DMS53 (cell line): ENCODE data around the gene B4GALT5.
"Not testable (repeated sequence)": the region's sequence is repeated elsewhere in the genome, so short reads cannot be mapped to it uniquely, and the experiment has no call there.

ENCODE experiments used
- DNase-seq: peaks from one replicate; lab custom pipeline; 2025; lab: John Stamatoyannopoulos, UW

Gene B4GALT5, protein sequence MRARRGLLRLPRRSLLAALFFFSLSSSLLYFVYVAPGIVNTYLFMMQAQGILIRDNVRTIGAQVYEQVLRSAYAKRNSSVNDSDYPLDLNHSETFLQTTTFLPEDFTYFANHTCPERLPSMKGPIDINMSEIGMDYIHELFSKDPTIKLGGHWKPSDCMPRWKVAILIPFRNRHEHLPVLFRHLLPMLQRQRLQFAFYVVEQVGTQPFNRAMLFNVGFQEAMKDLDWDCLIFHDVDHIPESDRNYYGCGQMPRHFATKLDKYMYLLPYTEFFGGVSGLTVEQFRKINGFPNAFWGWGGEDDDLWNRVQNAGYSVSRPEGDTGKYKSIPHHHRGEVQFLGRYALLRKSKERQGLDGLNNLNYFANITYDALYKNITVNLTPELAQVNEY

DNA sequence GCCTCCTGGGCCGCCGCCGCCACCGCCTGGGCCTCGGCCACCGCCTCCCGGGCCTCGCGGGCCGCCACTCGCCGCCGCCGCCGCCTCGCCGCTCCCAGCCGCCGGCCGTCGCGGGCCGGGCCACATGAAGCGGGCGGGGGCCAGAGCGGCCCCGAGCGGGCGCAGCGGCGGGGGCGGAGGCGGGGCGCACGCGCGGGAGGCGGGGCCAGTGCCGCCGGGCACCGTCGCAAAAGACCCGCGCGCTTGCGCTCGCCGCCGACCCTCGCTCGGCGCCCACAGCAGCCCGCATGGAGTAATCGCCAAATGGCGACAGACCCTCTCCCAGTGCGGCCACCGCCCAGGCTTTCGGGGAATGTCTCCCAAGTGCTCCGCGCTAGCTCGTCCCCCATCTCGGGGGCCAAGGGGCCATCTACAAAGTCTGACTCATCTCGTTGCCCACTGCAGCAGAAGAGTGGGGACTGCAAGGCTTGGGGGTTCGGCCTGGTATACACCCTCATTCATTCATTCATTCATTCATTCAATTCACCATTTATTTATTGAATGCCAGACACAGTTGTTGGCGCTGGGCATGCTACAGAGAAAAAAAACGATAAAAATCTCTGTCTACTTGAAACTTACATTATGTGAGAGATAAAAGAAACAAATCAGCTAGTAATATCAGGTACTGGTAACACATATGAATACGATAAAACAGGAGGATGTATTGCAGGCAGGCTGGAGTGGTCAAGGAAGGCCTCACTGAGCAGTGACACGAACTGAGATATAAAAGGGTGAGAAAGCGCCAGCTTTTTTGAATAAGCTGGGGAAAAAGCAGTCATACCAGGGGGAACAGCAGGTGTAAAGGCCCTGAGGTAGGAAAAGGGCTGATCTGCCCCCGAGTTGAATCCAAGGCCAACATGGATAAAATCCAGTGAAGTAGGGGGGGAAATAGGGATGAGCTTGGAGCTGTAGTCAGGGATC, at the start of gene B4GALT5:
B4GALT5 (minus strand) TSS at position 126 of the 960 bp plus-strand sequence. CDS start 188 bp downstream, outside the sequence.
- DNase-seq, result peak; percentile 89

DNA sequence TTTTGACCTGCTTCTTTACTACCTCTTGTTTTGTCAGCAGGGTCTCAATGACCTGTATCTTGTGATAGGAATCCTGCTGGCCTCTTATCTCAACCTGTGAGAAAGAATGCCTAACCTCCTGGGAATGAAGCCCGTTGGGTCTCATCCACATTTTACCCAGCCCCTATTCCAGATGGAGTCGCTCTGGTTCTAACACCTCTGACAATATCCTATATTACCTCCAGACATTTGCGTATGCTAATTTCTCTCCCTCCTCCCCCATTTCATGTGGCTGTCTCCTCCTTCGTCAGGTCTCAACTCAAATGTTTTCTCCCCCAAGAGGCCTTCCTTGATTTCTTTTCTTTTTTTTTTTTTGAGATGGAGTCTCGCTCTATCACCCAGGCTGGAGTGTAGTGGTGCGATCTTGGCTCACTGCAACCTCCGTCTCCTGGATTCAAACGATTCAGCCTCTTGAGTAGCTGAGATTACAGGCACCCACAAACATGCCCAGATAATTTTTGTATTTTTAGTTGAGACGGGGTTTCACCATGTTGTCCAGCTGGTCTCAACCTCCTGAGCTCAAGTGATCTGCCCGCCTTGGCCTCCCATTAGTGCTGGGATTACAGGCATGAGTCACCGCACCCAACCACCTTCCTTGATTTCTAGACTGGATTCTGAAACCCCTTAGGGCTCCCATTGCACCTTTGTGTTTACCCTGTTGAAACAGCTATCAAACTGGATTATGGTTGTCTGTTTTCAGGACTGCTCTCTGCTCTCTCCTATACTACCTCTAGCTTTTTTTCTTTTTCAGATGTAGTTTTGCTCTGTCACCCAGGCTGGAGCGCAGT, 49.5 kb upstream of the B4GALT5 start:
- no peak for DNase-seq

DNA sequence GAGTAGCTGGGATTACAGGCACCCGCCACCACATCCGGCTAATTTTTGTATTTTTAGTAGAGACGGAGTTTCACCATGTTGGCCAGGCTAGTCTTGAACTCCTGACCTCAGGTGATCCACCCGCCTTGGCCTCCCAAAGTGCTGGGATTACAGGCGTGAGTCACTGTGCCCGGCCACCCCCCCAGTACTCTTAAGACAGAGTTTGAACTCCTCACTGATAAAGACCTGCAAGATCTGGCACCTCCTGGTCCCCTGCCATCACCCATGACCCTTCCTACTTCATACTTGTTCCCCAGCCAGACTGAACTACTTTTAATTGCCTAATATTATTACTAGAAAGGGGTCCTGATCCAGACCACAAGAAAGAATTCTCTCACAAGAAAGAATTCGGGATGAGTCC, 48.2 kb upstream of the B4GALT5 start:
- DNase-seq, result not testable (repeated sequence)

DNA sequence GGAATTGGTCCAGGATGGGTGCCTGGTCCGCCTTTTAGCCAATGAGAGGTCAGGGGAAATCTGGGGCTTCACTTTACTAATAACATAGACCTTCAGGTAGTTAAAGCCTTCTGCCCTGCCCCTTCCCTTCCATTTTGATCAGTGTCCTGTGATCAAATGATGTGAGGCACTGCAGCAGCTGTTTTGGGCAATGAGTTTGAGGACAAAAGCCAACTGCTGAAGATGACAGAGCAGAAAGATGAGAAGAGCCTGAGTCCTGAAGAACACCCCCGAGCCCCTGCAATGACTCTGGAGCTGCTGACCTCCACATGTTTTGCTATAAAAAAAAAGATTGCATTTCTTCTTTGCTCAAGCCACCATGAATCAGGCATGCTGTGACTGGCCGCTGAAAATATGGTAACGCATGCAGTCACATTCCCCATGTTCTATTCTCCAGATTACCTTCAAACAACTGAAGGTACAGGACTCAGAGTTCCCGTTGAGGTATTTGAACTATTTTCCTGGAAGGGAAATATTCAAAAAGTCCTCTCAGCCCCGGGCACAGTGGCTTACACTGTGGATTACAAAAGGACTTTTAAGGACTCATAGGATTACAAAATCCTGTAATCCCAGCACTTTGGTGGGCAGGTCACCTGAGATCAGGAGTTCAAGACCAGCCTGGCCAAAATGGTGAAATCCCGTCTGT, 45.7 kb upstream of the B4GALT5 start:
- DNase-seq, result no peak

DNA sequence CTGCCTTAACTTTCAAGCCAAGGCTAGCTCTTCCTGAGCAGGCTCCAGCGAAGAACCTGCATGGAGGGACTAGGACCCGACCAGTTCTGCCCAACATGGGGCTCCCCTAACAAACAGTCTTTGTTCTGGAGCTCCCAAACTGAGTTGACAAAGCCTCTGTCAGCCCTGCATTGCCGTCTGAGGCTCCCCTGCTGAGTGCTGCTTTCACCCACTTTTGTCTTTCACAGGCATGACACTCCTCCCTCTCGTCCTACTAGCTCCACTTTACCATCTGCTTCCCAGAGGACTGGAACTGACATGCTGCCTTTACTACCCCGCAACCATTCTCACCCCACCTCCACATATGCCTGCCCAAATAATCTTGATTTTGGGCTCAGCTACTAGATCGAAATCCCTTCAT, 45.1 kb upstream of the B4GALT5 start:
- DNase-seq, result no peak

DNA sequence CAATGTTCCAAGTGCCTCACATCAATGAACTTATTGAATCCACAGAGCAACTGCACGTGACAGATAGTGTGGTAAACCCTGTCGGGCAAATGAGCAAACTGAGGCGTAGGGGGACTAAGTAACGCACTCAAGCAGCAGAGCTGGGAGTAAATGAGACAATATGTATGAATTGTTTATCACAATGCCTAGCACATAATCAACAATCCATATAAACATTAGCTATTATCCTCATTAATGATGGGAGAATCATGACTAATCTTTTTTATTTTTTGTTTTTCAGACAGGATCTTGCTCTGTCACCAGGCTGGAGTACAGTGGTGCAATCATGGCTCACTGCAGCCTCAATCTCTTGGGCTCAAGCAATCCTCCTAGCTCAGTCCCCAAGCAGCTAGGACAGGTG, 43.9 kb upstream of the B4GALT5 start:
- DNase-seq, result no peak

DNA sequence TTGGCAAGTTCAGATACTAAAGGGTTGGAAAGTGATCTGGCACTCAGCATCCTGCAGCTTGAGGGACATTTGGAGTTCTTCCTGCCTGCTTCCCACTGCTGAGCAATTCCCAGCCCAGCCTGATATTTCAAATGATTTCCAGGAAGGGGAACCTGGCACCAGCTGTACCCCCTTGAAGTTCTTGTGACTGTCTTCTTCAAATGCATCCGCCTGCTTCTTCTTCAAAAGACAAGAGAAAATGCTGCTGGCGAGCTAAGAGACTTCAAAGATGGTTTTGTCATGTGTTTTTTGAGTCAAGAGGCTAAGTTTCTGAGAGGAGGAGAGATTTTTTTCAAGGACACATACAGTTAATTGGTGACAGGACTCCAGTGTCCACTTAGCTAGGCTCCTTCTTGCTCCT, 42.6 kb upstream of the B4GALT5 start:
- no peak for DNase-seq

DNA sequence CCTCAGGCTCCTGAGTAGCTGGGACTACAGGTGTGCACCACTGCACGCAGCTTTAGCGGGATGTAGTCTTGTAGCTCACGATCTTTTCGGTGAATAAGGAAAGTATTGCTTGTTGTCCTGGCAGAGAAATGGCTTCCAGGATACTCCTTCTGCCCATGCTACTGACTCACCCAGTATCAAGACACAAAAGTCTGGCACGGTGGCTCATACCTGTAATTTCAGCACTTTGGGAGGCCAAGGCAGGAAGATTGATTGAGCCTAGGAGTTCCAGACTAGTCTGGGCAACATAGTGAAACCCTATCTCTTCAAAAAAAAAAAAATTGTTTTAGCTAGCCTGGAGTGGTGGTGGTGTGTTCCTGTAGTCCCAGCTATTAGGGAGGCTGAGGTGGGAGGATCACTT, 40.9 kb upstream of the B4GALT5 start:
- no peak for DNase-seq

DNA sequence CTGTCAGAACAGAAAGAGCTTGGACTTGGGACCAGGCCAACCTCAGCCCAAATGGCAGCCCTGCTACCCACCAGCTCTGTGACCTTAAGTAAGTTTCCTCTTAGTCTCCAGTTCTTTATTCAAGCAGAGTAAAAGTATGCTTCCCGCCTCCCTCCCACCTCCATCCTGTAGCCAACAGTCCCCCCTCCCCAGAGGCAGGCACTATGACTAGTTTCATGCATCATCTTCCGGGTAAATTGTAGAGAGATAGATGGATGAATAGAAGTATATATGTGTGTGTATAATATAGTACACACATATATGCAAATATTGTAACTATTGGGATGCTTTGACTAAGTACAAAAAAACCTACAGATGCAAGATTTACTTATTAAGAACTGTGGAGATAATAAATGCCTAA, 39.5 kb upstream of the B4GALT5 start:
- DNase-seq, result no peak

DNA sequence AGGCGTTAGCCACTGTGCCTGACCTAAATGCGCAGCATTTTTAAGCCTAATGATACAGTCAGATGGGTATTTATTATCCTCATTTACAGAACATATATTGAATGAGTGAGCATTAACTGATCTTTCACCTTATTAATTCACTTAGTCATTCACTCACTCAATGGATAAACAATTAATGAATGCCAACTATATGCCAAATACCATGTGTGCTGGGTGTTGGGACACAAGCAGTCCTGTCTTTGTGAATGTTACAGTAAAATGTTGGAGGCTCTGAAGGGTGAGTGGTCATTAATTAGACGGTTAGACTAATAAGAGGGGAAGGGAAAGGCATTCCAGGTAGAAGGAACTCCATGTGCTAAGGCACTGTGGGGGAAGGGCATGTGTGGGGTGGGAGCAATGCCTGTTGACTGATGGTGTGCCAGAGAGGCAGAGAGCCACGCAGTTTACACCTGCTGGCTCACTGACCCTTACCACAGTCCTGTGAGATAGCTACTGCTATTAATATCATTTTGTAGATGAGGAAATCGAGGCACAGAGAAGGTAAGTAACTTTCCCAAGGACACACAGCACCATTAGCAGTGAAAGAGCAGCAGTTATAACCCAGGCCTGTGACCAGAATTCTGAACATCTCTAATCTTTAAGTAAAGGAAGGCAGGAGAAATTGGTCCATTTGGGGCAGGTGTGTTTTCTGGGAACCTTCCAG, 38.7 kb upstream of the B4GALT5 start:
- DNase-seq, result no peak

DNA sequence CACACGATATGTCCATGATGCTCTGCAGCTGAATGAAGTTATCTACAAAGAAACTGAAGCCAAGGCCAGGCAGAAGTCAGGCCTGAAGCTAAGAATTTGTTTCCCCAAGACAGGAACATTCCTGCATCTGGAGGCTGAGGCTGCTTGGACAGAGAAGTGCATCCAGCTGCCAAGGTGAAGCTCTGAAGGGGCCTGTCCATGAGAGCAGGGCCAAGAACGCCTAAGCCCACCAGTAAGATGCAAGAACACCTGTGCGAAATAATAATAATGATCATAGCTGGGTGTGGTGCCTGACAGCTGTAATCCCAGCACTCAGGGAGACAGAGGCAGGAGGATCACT, 37.7 kb upstream of the B4GALT5 start:
- no peak for DNase-seq

DNA sequence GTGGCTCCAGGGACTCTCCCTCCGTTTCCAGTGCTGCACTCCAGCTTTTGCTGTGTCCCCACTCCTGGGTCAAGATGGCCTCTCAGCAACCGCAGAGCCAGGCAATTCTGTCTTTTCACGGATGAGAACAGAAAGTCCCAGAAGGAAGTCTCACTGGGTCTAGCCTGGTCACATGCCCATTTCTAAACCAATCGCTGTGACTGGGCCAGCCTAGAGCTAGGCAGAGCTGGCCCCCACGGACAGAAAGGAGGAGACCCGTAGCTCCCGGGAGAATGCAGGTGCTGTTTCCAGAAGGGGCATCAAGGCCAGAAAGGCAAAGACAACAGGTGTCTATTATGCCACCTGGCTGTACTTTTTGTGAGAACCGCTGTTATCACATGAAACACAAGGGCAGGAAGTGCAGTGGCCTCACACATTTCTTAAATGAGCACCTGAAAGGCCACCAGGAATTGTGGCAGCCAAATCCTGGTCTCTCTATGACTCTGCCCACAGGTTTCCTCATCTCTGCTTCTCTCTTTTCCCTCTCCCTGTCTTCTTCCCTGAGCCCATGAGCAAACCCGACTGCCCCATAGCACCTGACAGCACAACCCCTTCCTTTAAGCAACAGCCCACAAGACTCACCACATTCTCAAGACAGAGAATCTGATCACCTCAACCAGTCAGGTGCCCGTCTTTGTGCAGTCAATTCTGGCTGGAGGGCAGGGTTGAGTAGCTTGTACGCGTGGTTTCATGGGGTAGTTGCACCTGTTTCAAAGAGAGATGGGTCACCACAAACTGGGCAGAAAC, 37.1 kb upstream of the B4GALT5 start:
- peak; percentile 47 for DNase-seq

DNA sequence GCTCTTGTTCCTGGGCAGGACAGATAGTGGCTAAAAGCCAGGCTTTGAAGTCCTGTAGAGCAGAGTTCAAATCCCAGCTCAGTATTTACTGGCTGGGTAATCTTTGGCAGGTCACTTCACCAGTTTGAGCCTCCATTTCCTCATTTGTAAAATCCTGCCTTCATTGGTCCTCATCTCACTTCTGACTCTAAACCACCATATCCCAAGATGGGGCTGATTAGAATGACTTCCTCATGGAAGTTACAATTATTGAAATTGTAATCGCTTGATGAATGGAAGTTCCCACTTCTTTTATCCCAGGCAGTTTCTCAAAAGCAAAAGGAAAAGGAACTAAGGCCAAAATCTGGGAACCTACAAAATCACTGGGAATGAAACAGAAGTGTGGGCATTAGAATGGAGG, 35.9 kb upstream of the B4GALT5 start:
- no peak for DNase-seq

DNA sequence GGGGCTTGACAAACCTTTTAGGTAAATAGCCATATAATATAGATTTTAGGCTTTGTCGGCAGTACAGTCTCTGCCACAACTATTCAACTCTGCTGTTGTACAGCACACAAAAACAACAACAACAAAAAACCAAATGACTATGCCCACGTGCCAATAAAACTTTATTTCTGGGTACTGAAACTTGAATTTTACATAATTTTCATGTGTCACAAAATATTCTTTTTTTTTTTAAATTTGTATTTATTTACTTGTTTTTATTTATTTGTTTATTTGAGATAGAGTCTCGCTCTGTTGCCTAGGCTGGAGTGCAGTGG, 34.8 kb upstream of the B4GALT5 start:
- no peak for DNase-seq

DNA sequence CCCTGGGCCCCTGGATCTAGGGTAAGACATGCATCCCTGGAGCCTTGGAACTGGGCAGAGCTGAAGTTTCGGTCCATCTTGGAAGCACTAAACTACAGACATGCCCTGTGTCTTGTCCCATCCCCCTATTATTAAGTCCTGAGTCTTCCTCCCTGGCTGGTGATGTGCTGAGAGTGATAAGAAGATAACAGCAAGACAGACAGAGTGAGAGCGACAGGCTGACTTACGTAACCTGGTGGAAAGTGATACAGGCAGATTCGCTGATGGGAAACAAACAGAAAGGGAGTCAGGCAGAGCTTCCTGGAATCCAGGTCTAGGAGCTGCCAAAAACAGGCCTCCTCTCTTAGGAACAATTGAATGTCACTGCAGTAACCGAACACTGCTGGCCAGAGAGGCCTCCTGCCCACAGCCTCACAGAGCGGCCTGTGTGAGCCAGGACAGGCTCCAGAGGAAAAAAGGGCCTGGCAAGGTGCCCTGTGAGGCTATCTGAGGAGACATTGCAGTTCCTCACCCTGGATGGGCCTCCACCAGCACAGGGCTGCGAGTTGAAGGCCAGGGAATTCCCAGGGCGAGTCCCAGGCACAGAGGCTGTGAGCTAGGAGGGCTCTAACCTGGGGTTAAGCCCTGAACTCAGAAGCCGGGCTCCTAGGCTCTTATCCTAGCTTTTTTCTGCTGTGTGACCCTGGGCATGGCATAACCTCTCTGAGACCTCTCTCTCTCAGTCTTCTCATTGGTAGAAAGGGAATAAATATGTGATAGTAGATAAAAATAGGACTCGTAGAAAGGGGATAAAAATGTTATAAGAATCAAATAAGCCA, 34.2 kb upstream of the B4GALT5 start:
- no peak for DNase-seq

DNA sequence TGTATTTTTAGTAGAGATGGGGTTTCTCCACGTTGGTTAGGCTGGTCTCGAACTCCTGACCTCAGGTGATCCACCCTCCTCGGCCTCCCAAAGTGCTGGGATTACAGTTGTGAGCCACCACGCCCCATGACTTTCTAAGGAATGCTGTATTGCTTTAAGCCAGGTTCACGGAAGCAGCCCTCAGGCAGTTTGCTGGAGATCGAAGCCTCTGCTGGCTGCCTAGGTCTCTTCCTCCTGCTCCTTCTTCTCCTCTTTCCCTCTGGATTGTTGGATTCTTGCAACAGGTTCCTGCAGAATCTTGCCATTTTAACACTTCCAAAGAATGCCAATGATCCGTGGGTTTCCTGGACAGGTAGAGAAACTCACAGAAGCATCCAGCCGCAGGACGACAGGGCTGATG, 29.3 kb upstream of the B4GALT5 start:
- DNase-seq, result no peak

DNA sequence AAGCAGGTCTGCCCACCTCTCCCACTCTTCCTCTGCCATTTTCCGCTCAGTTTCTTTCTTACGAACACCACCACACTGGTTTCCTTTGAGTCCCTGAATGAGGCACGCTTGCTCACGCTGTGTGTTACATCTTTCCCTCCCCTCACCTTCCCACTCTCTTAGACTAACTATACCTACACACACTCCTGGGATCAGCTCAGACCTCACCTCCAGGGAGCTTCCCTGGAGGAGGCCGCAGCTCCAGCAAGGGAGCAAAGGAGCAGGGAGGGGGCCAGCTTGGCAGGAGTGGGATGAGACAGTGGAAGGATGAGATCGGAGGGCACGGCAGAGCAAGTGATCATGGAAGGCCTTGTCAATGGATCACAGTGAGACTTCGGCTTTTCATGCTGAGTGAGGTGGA, 28.3 kb upstream of the B4GALT5 start:
- no peak for DNase-seq

DNA sequence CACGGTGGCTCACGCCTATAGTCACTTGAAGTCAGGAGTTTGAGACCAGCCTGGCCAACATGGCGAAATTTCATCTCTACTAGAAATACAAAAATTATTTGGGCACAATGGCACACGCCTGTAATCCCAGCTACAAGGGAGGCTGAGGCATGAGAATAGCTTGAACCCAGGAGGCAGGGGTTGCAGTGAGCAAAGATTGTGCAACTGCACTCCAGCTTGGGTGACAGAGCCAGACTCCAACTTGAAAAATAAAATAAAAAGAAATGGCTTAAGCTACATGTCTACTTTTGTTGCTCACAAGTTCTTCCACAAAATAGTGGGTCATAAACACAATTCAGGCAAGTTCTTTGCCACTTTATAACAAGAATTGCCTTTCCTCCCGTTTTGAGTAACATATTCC, 27.1 kb upstream of the B4GALT5 start:
- no peak for DNase-seq

DNA sequence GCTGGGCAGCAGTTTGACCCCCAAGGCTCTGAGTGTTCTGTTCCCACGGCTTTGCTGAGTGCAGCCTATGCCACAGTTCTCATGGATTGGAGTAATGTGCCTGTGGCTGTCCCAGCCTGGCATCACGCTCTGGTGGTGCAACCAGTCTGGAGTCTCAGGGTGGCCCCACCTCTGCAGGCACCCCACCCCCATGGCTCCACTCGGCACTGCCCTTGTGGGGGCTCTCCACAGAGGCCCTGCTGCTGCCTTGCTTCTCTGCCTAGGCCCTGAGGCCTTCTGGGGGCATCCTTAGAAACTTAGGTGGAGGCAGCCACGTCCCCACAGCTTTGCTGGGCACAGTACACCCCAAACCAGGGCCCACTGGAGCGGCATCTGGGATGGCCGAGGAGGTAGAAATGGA, 25.4 kb upstream of the B4GALT5 start:
- DNase-seq, result no peak

DNA sequence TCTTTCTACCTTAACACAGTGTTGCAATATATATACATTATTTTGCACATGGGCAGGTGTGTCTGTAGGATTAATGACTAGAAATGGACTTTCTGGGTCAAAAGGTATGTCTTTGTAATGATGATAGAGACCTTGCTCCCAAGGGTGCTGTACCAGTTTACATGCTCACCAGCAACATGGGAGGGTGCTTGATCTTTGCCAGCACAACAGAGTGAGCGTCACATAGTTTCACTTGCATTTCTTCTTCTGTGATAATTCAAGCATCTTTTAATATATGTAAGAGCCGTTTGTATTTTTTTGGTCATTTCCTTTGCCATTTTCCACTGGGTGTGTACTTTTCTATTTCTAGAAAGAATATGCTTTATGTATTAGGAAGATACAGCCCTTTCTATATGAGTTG, 23.6 kb upstream of the B4GALT5 start:
- DNase-seq, result no peak
